GM21360 (cell line): ENCODE results near the gene OR5K3.

Experiments used
- ATAC-seq: cut with Tn5 transposase; IDR thresholded peaks from one replicate; pipeline ENCODE4 v1.9.1; 2021; ENCODE audit warnings: mild to moderate bottlenecking, moderate library complexity; ENCODE audit not compliant: unreplicated experiment

OR5K3 gene

DNA sequence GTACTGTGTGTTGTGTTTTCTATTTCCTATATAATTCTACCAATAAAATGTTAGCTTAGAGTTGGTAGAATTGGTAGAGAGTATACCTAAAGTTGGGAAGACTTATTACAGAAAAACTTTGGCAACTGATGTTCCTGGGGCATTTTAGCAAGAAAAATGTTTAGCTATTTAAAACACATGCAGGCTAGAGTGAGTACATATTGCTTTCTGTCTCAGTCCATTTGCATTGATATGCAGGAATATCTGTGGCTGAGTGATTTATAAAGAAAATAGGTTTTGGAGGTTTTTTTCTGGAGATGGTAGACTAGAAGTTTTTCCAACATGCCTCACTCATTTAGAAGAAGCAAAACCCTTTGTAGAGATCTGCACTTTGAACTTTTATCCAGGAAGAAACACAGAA, 42.1 kb downstream of the OR5K3 start:
- ATAC-seq = no peak

DNA sequence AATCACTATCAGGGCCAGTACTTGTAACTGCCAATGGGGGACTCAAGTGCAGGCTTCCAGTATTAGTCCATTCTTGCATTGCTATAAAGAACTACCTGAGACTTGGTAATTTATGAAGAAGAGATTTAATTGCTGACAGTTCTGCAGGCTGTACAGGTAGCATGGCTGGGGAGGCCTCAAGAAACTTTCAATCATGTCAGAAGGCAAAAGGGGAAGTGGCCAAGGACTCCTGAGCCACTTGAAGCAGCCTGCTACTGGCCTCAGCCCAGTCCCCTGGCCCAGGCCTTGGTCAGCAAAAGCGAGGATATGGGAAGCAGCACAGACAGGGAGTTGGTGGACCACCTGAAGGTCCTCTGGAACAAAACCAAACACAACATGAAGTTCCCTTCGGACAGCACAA, 43.3 kb downstream of the OR5K3 start:
- no peak for ATAC-seq

DNA sequence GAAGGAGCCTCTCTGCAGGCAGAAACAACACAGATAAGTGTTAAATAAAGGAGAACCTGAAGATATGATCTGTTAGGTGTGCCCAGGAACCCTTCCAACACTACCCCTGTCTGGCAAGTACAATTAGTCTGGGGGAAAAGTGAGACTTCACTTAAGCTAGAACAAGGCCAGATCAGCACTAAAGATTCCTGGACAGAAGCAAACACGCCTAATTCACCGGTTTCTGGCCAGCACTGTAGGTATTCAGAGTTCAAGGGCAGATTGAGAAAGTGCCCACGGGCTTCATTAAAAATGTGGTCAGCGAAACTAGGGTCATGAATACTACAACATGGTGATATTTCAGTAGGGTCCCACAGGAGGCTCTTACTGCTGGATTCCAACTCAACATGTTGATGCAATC, 43.9 kb downstream of the OR5K3 start:
- ATAC-seq = no peak

DNA sequence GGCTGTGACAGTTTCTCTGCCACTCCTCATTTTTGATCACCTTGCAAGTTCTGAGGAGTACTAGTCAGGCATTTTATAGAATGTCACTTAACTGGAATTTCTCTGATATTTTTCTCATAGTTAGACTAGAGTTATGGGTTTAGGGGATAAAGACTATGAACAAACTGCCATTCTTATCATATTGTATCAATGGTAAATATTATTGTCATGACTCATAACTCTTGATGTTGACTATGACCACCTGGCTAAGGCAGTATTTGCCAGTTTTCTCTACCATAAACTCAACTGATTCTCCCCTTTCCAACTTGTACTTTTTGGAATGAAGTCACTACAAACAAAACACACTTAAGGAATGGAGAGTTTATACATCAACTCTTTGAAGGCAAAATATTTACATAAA, 49.8 kb downstream of the OR5K3 start:
- no peak for ATAC-seq
